AG04450 (cell line): ENCODE measurements around the gene VGLL1. TPM values are rescaled to one million over a fixed set of nuclear protein-coding genes. Genes with fewer than 3 reads are reported as not detected.

ENCODE experiments used
- CTCF ChIA-PET: fragments of 300-600, 350-600 bp; formaldehyde crosslinking; extraction: SDS; loops from one replicate; lab custom pipeline; 2022; ENCODE audit warnings: antibody characterized with exemption, inconsistent platforms; lab: Charles Lee
- POLR2A ChIA-PET: fragments of 350-600 bp; formaldehyde crosslinking; extraction: SDS; loops from one replicate; lab custom pipeline; 2021; ENCODE audit warnings: antibody characterized with exemption, inconsistent platforms; lab: Yijun Ruan, JAX
- DNase-seq: peaks from one replicate; pipeline ENCODE4 v3.0.0-alpha.2; 2011; ENCODE audit warnings: low read depth, low spot score
- H3K27ac ChIP-seq: one replicate; pipeline ENCODE4 v1.5.1; 2012; ENCODE audit warnings: low read depth, low read length, control low read depth
- H3K27me3 ChIP-seq: one replicate; pipeline ENCODE4 v1.6.0; 2012; ENCODE audit warnings: low read length; ENCODE audit not compliant: control insufficient read depth, insufficient read depth
- H3K4me3 ChIP-seq: 2 replicates; pipeline ENCODE4 v1.5.1; 2011; ENCODE audit warnings: mild to moderate bottlenecking, low read depth, low read length, control low read depth
- H3K9me3 ChIP-seq: 2 replicates; pipeline ENCODE4 v1.5.1; 2012; ENCODE audit warnings: low read length; ENCODE audit not compliant: control insufficient read depth, insufficient read depth
- polyA plus RNA-seq: library from polyadenylated mRNA; depleted of rRNA; stranded (reverse); fragments of >200 nt; gene quantifications from 2 replicates; pipeline ENCODE4 v1.2.3, GENCODE V29; 2011
- TF ChIP-seq, protein P1 (sequence below): IDR thresholded peaks from 2 replicates; pipeline ENCODE4 v1.5.1; 2011; ENCODE audit warnings: low read depth, low read length, control low read depth, inconsistent platforms

VGLL1 gene
- polyA plus RNA-seq, 1 experiment: not detected

- CTCF ChIA-PET: no interaction called here
- TF ChIP-seq, protein P1, sequence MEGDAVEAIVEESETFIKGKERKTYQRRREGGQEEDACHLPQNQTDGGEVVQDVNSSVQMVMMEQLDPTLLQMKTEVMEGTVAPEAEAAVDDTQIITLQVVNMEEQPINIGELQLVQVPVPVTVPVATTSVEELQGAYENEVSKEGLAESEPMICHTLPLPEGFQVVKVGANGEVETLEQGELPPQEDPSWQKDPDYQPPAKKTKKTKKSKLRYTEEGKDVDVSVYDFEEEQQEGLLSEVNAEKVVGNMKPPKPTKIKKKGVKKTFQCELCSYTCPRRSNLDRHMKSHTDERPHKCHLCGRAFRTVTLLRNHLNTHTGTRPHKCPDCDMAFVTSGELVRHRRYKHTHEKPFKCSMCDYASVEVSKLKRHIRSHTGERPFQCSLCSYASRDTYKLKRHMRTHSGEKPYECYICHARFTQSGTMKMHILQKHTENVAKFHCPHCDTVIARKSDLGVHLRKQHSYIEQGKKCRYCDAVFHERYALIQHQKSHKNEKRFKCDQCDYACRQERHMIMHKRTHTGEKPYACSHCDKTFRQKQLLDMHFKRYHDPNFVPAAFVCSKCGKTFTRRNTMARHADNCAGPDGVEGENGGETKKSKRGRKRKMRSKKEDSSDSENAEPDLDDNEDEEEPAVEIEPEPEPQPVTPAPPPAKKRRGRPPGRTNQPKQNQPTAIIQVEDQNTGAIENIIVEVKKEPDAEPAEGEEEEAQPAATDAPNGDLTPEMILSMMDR: no peak
- DNase-seq: no peak
- H3K4me3 ChIP-seq: no peak overlapping the region
- H3K27me3 ChIP-seq: no peaks in the 10 kb centered on the region
- H3K27ac ChIP-seq: no peak overlapping the region
- POLR2A ChIA-PET: no interaction called here
- no peaks in the 10 kb centered on the region for H3K9me3 ChIP-seq
Observed at GRCh38 chrX:136523770-136524169, 8.2 kb upstream of the VGLL1 start.

- H3K27ac ChIP-seq: no peak overlapping the region
- no peaks in the 10 kb centered on the region for H3K9me3 ChIP-seq
- CTCF ChIA-PET: interaction anchor here (1.9 kb wide), 1 partner anchor 52 kb away, joined by 5 read pairs; no protein-coding TSS in a partner anchor
- POLR2A ChIA-PET: interaction anchor here (1.2 kb wide), 1 partner anchor 29 kb away, joined by 5 read pairs; the partner anchor contains the start of gene HTATSF1
- DNase-seq: peak; percentile 63
- TF ChIP-seq, protein P1: no peak
- H3K4me3 ChIP-seq: no peak overlapping the region
- no peaks in the 10 kb centered on the region for H3K27me3 ChIP-seq
Observed at GRCh38 chrX:136525738-136526606, 6.0 kb upstream of the VGLL1 start.

- H3K9me3 ChIP-seq: no peaks in the 10 kb centered on the region
- ChIA-PET POLR2A (no interaction called here), CTCF (no interaction called here)
- H3K4me3 ChIP-seq: no peak overlapping the region
- no peak overlapping the region for H3K27ac ChIP-seq
- TF ChIP-seq, protein P1: no peak
- no peak for DNase-seq
- no peaks in the 10 kb centered on the region for H3K27me3 ChIP-seq
Observed at GRCh38 chrX:136528645-136529315, 3.2 kb upstream of the VGLL1 start.

DNA sequence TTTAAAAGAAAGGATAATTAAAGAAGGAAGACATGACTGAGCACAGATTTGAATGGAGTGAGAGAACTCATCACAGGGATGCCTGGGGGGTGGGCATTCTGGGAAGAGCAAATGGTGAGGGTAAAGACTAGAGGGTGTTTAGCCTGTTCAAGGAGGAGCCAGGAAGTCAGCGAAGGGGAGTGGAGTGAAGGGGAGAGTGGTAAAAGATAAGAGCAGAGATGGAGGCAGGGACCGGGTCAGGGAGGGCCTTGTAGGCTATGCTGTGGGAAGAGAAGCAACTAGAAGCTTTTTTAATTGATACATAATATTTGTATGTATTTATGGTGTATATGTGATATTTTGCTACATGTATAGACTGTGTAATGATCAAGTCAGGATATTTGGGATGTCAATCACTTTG is 2.2 kb upstream of the VGLL1 start:
- Histone ChIP-seq H3K27me3 (no peaks in the 10 kb centered on the region), H3K9me3 (no peaks in the 10 kb centered on the region), H3K4me3 (no peak overlapping the region), H3K27ac (no peak overlapping the region)
- DNase-seq: no peak
- POLR2A ChIA-PET: no interaction called here
- TF ChIP-seq, protein P1: no peak
- CTCF ChIA-PET: no interaction called here

DNA sequence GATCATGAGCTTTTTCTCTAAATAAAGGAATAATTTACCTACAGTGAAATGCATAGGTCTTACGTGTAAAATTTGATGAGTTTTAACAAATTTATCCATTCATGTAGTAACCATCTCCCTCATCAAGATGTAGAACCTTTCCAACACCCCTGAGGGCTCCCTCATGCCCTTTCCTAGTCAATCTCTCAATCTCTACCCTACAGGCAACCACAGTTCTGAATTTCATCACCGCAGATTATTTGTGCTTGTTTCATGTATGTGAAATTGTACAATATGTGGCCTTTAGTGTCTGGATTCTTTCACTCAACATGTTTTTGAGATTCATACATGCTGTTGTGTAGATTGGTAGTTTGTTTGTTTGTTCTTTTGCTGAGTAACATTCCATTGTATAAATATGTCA is 2.1 kb downstream of the VGLL1 start:
- DNase-seq: no peak
- CTCF ChIA-PET: no interaction called here
- Histone ChIP-seq H3K27me3 (no peaks in the 10 kb centered on the region), H3K4me3 (no peak overlapping the region), H3K9me3 (no peaks in the 10 kb centered on the region), H3K27ac (no peak overlapping the region)
- TF ChIP-seq, protein P1: no peak
- POLR2A ChIA-PET: no interaction called here
